ENCODE measurements around the gene RSRC1. TPM values are rescaled to one million over a fixed set of nuclear protein-coding genes. Genes with fewer than 3 reads are reported as not detected.

RSRC1 gene
- total RNA-seq, 1 donor from 2014 or later = 28.5 TPM

- Mint-ChIP-seq H3K4me3 (ENCODE audit: unreplicated experiment) (no peak overlapping the region), H3K36me3 (ENCODE audit: low read depth, unreplicated experiment) (no peaks in the 10 kb centered on the region), H3K27ac (ENCODE audit: unreplicated experiment) (peak overlapping the region; percentile 72), H3K27me3 (ENCODE audit: low read depth, unreplicated experiment) (no peaks in the 10 kb centered on the region), H3K4me1 (ENCODE audit: low read depth, unreplicated experiment) (peaks cover 43% of the 10 kb centered on the region), H3K9me3 (ENCODE audit: unreplicated experiment) (no peaks in the 10 kb centered on the region)
- DNase-seq (ENCODE audit: low read depth) (peak; percentile 80), FAIRE-seq (no peak)
- no peak overlapping the region for H2AFZ ChIP-seq (ENCODE audit: low read depth, low read length)
- peaks cover 5% of the 10 kb centered on the region for H4K20me1 ChIP-seq (ENCODE audit: insufficient read depth, low read length)
- H3K4me3 ChIP-seq (ENCODE audit: insufficient read depth, low read depth, low read length) = no peak overlapping the region
- H3K79me2 ChIP-seq (ENCODE audit: insufficient read depth, low read length) = no peaks in the 10 kb centered on the region
- peaks cover 21% of the 10 kb centered on the region for H3K4me1 ChIP-seq (ENCODE audit: insufficient read depth, low read length)
- no peaks in the 10 kb centered on the region for H3K27me3 ChIP-seq (ENCODE audit: insufficient read depth, low read length)
- H3K4me2 ChIP-seq (ENCODE audit: low read length) = peak overlapping the region; percentile 50
- H3K9ac ChIP-seq (ENCODE audit: low read length) = no peak overlapping the region
- peak overlapping the region; percentile 1 for H3K27ac ChIP-seq (ENCODE audit: low read depth, low read length)
- H3K36me3 ChIP-seq (ENCODE audit: insufficient read depth, low read length) = no peaks in the 10 kb centered on the region
- TF ChIP-seq CTCF (IDR thresholded peaks at IDR 0.05; ENCODE audit: insufficient read depth, low read depth, low read length) (no peak), EZH2 (IDR thresholded peaks at IDR 0.05; ENCODE audit: insufficient read depth, low read length) (no peak)
- H3K9me3 ChIP-seq (ENCODE audit: insufficient read depth, low read depth, low read length) = no peaks in the 10 kb centered on the region
Observed at GRCh38 chr3:158169091-158169491, 59.2 kb downstream of the RSRC1 start.

DNA sequence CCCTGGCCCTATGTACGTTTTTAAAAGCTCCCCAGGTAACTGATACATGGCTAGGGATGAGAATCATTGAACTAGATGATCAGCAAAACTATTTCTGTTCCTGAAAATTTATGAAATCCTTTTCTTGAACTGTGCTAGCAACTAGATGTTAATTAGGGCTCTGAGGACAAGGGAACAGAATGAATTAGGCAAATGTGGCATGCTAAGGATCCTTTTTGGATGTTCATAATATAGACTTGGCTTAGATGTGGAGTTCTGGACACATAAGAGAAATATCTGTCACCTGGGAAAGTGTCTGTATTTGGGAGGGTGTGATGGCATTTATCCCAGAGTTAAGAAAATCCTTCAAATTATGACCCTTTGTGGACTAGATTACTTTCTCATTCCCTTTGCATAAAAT lies 71.2 kb downstream of the RSRC1 start:
- H3K27ac ChIP-seq (ENCODE audit: low read depth, low read length) = no peak overlapping the region
- Mint-ChIP-seq H3K36me3 (ENCODE audit: low read depth, unreplicated experiment) (peaks cover 8% of the 10 kb centered on the region), H3K4me3 (ENCODE audit: unreplicated experiment) (no peak overlapping the region), H3K9me3 (ENCODE audit: unreplicated experiment) (no peaks in the 10 kb centered on the region), H3K27ac (ENCODE audit: unreplicated experiment) (no peak overlapping the region), H3K27me3 (ENCODE audit: low read depth, unreplicated experiment) (no peaks in the 10 kb centered on the region), H3K4me1 (ENCODE audit: low read depth, unreplicated experiment) (no peaks in the 10 kb centered on the region)
- no peaks in the 10 kb centered on the region for H3K4me1 ChIP-seq (ENCODE audit: insufficient read depth, low read length)
- H3K36me3 ChIP-seq (ENCODE audit: insufficient read depth, low read length) = no peaks in the 10 kb centered on the region
- H3K27me3 ChIP-seq (ENCODE audit: insufficient read depth, low read length) = no peaks in the 10 kb centered on the region
- H3K9me3 ChIP-seq (ENCODE audit: insufficient read depth, low read depth, low read length) = no peaks in the 10 kb centered on the region
- no peak overlapping the region for H3K4me3 ChIP-seq (ENCODE audit: insufficient read depth, low read depth, low read length)
- DNase-seq (ENCODE audit: low read depth) (no peak), FAIRE-seq (no peak)
- H3K79me2 ChIP-seq (ENCODE audit: insufficient read depth, low read length) = no peaks in the 10 kb centered on the region
- no peak overlapping the region for H3K9ac ChIP-seq (ENCODE audit: low read length)
- no peak overlapping the region for H2AFZ ChIP-seq (ENCODE audit: low read depth, low read length)
- TF ChIP-seq EZH2 (IDR thresholded peaks at IDR 0.05; ENCODE audit: insufficient read depth, low read length) = no peak
- TF ChIP-seq CTCF (IDR thresholded peaks at IDR 0.05; ENCODE audit: insufficient read depth, low read depth, low read length) = no peak
- no peak overlapping the region for H3K4me2 ChIP-seq (ENCODE audit: low read length)
- H4K20me1 ChIP-seq (ENCODE audit: insufficient read depth, low read length) = peaks cover 4% of the 10 kb centered on the region

DNA sequence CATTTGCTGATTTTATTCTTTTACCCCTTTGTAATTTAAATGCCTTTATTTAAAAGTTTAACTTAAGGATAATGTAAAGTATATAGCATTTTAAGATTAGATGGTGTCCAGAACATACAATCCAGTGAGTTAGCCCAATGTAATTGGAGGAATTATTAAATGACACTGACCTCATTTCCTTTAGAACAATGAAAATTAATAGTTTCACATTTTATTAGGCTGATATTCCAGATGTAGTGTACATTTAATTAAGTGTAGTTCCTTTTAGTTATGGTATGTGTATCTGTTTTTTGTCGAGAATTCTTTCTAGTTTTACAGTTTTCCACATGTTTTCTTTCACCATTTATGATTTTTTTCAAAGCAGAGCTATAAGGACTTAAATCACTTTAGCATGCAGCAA lies 75.8 kb downstream of the RSRC1 start:
- no peak for TF ChIP-seq CTCF (IDR thresholded peaks at IDR 0.05; ENCODE audit: insufficient read depth, low read depth, low read length)
- TF ChIP-seq EZH2 (IDR thresholded peaks at IDR 0.05; ENCODE audit: insufficient read depth, low read length) = no peak
- H3K27ac ChIP-seq (ENCODE audit: low read depth, low read length) = no peak overlapping the region
- peaks cover 2% of the 10 kb centered on the region for H4K20me1 ChIP-seq (ENCODE audit: insufficient read depth, low read length)
- Mint-ChIP-seq H3K4me3 (ENCODE audit: unreplicated experiment) (no peak overlapping the region), H3K27ac (ENCODE audit: unreplicated experiment) (no peak overlapping the region), H3K27me3 (ENCODE audit: low read depth, unreplicated experiment) (no peaks in the 10 kb centered on the region), H3K4me1 (ENCODE audit: low read depth, unreplicated experiment) (no peaks in the 10 kb centered on the region), H3K9me3 (ENCODE audit: unreplicated experiment) (no peaks in the 10 kb centered on the region), H3K36me3 (ENCODE audit: low read depth, unreplicated experiment) (no peaks in the 10 kb centered on the region)
- no peaks in the 10 kb centered on the region for H3K4me1 ChIP-seq (ENCODE audit: insufficient read depth, low read length)
- H3K9me3 ChIP-seq (ENCODE audit: insufficient read depth, low read depth, low read length) = no peaks in the 10 kb centered on the region
- H3K36me3 ChIP-seq (ENCODE audit: insufficient read depth, low read length) = no peaks in the 10 kb centered on the region
- H3K27me3 ChIP-seq (ENCODE audit: insufficient read depth, low read length) = no peaks in the 10 kb centered on the region
- no peak overlapping the region for H2AFZ ChIP-seq (ENCODE audit: low read depth, low read length)
- DNase-seq (ENCODE audit: low read depth) (no peak), FAIRE-seq (no peak)
- H3K4me3 ChIP-seq (ENCODE audit: insufficient read depth, low read depth, low read length) = no peak overlapping the region
- H3K4me2 ChIP-seq (ENCODE audit: low read length) = no peak overlapping the region
- H3K9ac ChIP-seq (ENCODE audit: low read length) = no peak overlapping the region
- no peaks in the 10 kb centered on the region for H3K79me2 ChIP-seq (ENCODE audit: insufficient read depth, low read length)

Data from astrocyte (in vitro differentiated cells and primary cell).